HG03045 (cell line): ENCODE data around the gene EMC10.

ENCODE experiments used
- ATAC-seq: cut with Tn5 transposase; IDR thresholded peaks from one replicate; pipeline ENCODE4 v1.9.1; 2021; ENCODE audit warnings: mild to moderate bottlenecking, moderate library complexity; ENCODE audit not compliant: unreplicated experiment

The EMC10 gene

GRCh38 chr19:50537769-50538230, 61.5 kb downstream of the EMC10 start:
- no peak for ATAC-seq
